Right kidney (tissue), 1 donor: ENCODE data around the gene KLF13.
"Not testable (repeated sequence)": the region's sequence is repeated elsewhere in the genome, so short reads cannot be mapped to it uniquely, and the experiment has no call there.

ENCODE experiments used
- DNase-seq: peaks from one replicate; pipeline ENCODE4 v3.0.0-alpha.2; 2016

The KLF13 gene

GRCh38 chr15:31345606-31346366 is 19.2 kb downstream of the KLF13 start:
- DNase-seq = no peak

DNA sequence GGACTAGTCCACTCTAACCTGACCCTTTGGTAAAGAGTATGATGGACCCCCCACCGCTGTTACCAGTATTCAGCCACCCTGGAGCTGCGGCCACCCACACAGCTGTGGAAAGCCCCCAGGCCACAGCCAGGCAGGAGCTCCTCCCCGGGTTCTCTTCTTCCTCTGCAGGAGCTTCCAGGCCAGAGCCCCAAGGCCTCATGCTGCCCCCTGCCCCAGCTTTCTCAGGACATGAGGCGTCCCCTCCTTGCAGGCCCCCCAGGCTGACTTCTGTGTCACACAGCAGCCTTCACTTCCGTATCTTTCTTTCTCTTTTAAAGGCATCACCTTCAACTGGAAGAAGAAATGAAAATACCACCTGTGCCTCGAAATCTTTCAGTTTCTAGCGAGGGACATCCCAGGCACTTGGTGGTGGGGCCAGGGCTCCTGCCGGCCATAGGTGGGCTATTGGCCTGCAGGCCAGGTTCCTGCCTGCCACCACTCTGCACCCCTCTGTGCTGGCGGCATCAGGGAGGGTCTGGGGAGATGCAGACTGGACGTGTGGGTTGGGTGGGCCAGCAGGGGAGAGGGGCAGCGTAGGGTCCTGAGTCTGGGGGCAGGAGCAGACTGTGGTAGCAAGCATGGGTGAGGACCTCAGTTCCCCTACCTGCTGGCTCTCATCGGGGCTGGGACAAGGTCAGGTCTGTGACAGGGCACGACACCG is 19.9 kb downstream of the KLF13 start:
- DNase-seq = no peak

DNA sequence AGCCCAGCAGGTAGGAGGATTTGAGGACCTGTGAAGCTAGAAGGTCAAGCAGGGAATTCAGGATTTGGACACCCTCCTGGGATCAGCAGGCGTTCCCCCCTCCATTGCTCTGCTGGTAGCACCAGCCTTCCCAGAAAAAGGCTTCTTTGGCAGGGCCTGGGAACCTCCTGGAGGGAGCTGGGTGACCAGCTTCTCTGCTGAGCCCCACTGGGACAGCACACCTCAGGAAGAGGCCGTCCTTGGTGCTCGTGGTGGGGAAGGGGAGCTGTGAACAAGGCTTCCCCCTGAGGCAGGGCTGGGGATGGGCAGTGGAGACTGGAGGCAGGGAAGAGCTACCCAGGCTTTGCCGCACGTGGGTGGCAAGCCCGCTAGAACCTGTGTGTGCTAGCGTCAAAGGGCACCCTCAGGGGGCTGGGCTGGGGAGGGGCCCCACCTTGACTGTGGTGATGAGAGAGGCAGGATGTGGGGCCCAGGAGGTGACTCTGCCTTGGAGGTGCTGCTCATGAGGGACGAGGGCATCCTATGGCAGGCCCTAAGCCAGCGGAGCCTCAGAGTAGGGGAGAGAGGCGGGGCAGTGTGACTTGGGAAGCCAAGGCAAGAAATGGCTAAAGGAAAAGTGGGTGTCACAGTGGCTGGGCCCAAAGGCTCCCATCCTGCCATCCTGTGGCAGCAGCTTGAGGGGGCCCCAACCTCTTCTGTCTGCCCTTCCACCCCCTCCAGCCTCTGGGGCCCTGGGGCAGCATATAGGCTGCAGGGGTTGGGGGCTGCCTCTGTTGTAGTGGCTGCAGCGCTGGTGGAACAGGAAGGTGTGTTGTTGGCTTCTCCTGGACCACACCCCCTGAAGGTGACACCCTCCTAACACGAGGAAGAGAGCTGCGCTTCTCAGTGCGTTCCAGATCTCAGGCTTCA is 20.7 kb downstream of the KLF13 start:
- no peak for DNase-seq

DNA sequence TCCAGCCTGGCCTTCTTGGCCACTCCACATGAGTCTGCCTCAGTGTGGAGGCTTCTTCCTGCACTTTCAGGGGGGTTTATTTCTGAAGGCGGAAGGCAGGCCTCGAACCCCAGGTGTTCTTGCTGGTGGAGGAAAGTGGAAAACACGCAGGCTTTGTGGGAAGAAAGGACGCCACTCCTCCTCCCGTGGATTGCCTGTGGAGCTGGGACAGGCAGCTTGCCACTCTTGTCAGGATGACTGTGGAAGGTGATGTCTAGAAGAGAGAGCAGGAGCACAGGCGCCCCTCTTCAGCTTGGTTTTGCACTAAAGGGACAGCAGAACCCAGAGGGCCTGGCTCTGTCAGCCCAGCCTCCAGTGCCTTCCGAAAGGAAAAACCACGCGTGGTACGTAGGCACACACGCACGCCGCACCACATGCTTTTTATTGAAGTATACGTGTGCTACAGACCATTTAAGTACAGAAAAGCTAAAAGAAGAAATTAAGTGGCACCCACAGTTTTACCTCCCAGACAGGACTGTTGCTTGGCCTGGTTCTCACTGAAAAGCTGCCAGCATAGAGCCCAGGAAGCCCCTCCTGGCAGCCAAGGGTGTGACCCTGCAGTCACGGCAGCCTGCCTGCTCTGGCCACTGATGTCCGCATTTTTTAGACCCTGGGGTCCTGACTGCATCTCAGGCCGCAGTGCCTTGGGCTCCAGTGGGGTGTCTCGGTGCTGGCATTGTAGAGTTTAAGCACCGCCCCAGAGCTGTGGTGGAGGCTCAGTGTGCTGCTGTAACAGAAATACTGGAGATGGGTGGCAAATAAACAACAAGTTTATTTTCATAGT is 21.6 kb downstream of the KLF13 start:
- no peak for DNase-seq

- DNase-seq = no peak
Observed at GRCh38 chr15:31349233-31350141, 22.9 kb downstream of the KLF13 start.

DNA sequence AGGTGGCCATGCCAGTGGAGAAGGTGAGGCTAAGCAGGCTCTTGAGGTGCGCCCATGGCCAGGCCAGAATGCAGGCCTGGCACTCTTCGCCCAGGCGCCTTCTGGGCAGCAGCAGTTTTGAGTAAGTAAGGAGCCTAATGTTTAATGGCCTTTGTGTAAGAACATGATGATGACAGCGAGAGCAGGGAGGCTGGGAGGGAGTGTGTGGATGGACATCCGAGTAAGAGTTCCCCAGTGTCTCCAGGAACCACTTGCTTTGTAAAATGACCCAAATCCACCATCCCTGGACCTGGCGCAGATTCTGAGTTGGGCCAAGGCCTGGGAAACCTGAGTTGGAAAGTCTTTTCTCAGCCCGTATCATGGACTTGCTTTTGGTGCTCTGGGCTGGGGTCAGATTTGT is 24.1 kb downstream of the KLF13 start:
- no peak for DNase-seq

- DNase-seq = peak; percentile 49
Observed at GRCh38 chr15:31352339-31352751, 25.7 kb downstream of the KLF13 start.

DNA sequence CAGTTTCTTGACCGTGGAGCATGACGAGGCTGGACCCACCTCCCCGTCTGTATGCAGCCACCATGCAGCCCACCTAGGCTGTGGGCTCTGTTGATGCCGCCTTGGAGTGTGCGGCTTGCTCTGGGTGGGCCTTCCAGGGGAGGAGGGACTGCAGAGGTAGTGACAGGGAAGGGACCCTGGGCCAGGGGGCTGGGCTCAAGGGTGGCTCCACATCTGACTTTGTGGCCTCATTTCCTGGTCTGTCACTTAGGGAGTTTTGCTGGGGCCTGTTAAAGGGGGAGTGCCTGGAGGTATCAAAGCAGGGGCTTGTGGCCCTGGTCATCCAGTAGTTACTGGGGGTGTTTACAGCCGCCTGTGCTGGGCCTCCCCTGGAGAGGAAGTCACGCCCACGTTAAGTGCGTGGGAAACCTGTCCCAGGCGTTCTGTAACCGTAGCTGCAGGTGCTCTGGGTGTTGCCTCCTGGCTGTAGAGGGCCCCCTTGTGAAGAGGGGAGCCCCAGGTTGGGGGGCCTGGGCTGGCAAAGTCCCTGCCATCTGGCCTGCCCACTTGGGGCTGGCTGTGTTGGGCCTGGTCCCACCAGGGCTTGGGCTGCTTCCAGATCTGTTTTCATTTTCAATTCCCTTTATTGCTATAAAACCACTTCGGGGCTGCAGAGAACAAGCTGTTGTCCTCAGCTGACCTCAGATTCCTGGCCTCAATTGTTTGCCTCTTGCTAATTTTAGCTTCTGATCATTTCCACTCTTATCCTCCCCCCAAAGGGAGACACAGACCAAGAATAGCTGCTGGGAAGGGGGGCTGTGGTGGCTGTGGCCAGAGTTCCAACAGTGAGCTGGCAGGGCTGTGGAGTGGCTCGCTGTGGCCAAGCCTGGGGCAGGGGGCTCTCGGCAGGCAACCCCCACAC is 26.5 kb downstream of the KLF13 start:
- DNase-seq = peak; percentile 61

DNA sequence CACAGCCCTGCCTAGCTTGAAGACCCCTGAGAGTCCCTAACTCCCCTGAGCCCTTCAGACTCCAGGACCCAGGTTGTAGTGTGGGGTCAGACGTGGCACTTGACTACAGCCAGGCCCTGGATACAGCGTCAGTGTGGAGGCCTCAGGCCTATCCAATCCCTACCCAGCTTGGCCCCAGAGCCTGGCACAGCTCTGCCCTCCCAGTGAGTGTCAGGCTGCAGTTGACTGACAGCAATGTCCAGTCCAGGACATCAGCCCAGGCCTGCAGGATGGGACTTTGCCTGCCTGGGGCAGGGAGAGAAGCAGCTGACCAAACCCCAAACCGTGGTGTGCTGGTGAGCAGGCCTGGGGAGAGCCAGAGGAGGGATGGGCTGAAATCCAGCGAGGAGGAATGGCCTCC is 27.3 kb downstream of the KLF13 start:
- DNase-seq = no peak

- DNase-seq = not testable (repeated sequence)
Observed at GRCh38 chr15:31356097-31356496, 29.5 kb downstream of the KLF13 start.

DNA sequence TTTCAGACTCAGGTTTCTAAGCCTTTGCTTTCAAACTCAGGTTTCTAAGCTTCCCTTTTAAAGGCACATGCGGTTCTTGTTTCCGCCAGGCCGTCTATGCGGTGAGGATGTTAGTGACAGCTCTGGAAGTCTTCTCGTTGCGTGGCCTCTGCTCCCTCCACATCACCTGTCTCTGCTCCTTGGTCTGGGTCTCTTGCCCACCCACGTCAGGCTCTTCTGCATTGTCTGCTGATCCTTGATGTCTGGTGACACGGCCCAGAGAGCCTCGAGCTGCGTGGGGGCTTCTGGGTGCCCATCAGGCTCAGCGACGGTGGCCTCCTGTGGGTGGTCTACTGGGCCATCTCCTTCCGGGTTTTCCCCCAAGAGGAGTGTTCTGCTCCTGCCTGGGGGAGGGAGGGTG is 30.5 kb downstream of the KLF13 start:
- DNase-seq = no peak

DNA sequence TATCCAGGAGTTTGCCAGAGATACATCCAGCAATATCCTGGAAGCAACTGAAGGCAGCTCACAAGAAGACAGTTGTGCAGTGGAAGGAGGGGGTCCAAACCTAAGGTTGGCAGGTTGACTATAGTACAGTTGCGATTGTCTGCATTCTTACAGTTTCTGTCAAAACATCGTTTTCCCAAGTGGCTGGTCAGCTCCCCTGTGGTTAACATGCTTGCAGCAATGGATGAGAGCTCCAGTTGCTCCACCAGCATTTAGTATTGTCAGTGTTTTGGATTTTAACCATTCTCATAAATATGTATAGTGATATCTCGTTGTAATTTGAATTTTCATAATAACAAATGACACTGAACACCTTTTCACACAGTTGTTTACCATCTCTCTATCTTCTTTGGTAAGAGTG is 31.5 kb downstream of the KLF13 start:
- DNase-seq = no peak

GRCh38 chr15:31358957-31359701 is 32.5 kb downstream of the KLF13 start:
- no peak for DNase-seq

DNA sequence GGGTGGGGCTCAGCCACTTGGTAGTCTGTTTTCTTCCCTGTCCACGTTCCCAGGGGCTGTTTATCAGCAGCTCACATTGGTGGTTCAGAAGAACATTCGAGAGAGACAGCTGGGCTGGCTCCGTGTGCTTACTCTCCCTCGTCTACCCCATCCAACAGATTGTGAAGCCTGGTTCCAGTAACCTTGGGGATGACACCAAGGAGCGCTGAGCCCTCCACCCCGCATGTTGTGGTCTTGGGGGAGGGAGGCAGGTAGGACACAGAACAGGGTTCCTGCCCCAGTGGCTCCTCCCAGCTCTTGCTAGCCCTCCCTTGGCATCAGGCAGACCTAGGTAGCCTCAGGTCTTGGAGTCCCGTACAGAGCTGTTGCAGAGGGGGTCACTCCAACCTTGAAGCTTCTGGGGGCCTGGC is 33.1 kb downstream of the KLF13 start:
- DNase-seq = no peak

DNA sequence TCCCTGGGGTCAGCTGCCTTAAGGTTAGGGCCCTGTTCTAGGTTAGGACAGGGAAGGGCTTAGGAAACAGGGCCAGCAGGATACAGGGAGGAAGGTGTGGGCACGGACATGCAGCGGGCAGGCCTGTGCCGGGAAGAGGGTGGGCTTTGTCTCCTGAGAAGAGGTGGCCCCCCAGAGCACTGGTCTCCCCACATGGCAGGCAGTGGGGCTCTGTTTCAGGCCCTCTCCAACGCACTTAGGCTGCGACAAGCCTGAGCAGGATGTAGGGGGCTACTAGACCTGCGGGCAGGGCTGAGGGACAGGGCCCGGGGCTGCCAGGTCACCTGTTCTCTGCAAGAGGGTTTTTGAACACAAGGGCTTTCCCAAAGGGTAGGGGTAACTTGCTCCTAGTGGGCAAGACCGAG is 33.5 kb downstream of the KLF13 start:
- DNase-seq = no peak

DNA sequence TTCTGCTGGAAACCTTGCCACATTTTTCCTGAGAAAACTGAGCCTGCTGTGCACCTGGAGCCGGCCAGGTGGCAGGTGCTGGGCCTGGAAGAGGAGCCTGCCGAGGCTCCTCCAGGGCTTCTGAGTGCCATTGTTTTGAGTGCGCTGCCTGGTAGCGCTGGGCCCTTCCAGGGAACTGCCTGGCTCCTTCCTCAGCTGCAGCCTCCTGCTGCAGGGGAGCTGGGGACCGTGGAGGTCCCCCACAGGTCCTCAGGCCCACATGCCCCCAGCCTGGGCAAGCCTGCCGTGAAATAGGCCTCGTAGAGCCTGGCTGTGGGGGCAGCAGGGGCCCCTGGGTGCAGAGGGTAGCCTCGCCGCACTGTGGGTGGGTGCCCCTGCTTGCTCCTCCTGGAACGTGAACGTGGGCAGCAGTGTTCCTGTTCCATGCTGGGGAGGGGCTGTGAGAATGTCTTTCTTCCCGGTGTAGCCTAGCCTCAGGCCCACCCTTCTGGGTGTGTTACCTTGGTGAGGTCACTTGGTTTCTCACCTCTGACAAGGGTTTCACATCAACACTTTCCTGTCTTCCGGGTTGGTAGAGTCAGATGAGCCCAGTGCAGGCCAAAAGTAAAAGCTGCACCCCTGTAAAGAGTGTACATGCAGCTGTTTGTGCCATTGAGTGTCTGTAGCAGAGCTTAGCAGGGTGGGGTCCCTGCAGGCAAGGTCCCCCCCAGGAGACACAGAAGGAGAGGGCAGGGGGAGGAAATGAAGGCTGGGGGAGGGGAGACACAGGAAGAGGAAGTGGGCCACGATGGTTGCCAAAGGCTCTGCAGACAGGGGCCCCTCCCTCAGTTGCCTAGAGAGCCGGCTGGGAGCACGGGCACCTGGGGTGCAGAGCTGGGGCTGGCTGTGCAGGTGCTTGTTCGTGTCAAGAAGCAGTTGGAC is 34.5 kb downstream of the KLF13 start:
- no peak for DNase-seq

- DNase-seq = no peak
Observed at GRCh38 chr15:31361764-31362515, 35.3 kb downstream of the KLF13 start.
